Nephron progenitor cell (in vitro differentiated cells): ENCODE data around the gene KCNQ1.

Source experiments
- DNase-seq: peaks from one replicate; pipeline ENCODE4 v3.0.0; 2021
- H3K27ac Mint-ChIP-seq: 2 replicates; pipeline ENCODE4 v1.8.0; 2021; ENCODE audit warnings: mild to moderate bottlenecking, moderate library complexity, mixed read lengths
- H3K27me3 Mint-ChIP-seq: 2 replicates; pipeline ENCODE4 v1.8.0; 2021; ENCODE audit warnings: mild to moderate bottlenecking, low read depth, mixed read lengths; ENCODE audit not compliant: poor library complexity
- H3K36me3 Mint-ChIP-seq: 2 replicates; pipeline ENCODE4 v1.8.0; 2021; ENCODE audit warnings: low read depth, mixed read lengths
- H3K4me1 Mint-ChIP-seq: 2 replicates; pipeline ENCODE4 v1.8.0; 2021; ENCODE audit warnings: mixed read lengths
- H3K4me3 Mint-ChIP-seq: 2 replicates; pipeline ENCODE4 v1.8.0; 2021; ENCODE audit warnings: mild to moderate bottlenecking, moderate library complexity, mixed read lengths
- H3K9me3 Mint-ChIP-seq: 2 replicates; pipeline ENCODE4 v1.8.0; 2021; ENCODE audit warnings: mild to moderate bottlenecking, moderate library complexity, mixed read lengths
- TF ChIP-seq, protein P1 (sequence below): fragments of 200-600 bp; sonication (generic); IDR thresholded peaks from 2 replicates; pipeline ENCODE4 v1.5.0; 2021; ENCODE audit warnings: antibody characterized with exemption

The KCNQ1 gene

DNA sequence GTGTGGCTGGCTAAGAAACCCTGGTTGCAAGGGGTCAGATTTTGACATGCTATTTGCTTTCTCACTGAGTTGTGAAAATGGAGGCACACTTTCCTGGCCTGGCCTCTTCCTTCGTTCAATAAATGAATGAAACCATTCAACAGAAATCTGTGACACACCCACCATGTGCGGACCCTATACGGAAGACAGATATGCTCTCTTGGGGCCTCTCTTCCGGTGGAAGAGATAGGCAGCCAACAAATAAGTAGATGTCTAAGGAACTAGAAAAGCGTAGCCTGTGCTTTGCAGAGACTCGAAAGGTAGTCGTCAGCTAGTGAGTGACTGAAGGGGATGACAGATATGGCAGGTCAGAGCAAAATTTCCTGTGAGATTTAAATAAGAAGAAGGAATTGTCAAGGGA is 249.7 kb downstream of the KCNQ1 start:
- TF ChIP-seq, protein P1, sequence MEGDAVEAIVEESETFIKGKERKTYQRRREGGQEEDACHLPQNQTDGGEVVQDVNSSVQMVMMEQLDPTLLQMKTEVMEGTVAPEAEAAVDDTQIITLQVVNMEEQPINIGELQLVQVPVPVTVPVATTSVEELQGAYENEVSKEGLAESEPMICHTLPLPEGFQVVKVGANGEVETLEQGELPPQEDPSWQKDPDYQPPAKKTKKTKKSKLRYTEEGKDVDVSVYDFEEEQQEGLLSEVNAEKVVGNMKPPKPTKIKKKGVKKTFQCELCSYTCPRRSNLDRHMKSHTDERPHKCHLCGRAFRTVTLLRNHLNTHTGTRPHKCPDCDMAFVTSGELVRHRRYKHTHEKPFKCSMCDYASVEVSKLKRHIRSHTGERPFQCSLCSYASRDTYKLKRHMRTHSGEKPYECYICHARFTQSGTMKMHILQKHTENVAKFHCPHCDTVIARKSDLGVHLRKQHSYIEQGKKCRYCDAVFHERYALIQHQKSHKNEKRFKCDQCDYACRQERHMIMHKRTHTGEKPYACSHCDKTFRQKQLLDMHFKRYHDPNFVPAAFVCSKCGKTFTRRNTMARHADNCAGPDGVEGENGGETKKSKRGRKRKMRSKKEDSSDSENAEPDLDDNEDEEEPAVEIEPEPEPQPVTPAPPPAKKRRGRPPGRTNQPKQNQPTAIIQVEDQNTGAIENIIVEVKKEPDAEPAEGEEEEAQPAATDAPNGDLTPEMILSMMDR: no peak
- H3K4me3 Mint-ChIP-seq: peak overlapping the region; percentile 35
- peaks cover 6% of the 10 kb centered on the region for H3K27me3 Mint-ChIP-seq
- peaks cover 23% of the 10 kb centered on the region for H3K36me3 Mint-ChIP-seq
- peaks cover 12% of the 10 kb centered on the region for H3K9me3 Mint-ChIP-seq
- no peak overlapping the region for H3K27ac Mint-ChIP-seq
- DNase-seq: no peak
- peaks cover 93% of the 10 kb centered on the region for H3K4me1 Mint-ChIP-seq

DNA sequence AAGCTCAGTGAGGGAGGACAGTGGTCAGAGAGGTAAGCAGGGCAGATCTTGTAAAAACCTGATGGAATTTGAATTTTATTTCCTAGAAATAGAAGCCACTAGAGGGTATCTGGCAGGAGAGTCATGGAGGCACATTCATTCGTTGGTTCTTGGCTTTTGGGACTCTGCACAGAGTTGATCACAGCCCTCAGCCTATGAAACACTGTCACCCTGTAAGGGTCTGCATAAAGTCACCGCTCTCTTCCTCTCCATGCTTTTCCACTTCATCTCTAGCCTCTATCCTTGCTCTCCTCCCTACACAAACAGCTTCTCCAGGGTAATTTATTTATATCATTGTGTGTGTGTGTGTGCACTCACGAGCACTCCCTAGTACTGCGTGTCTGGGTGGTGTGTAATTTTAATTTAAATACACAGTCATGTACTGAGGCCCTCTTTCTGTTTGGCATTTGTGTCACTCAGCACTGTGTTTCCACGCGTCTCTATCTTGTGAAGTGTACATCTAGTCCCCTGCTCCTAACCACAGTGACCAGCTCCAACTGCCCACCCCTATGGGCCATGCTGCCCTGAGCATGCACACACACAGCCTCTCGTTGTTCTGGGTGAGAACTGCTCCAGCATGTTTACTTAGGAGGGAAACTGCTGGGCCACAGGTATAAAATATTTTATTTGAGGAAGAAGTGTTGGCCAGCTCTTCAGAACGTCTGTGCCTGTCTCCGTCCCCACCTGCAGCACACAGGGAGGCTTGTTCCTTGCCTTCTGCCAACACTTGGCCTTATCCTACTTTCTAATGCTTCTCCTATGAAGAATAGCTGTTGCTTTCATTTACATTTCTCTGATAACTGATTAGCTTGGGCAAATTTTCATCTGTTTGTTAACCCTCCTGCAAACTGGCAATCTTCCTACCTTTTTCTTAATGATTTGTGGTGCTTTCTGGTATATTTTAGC is 250.5 kb downstream of the KCNQ1 start:
- DNase-seq: no peak
- Mint-ChIP-seq H3K9me3 (peaks cover 12% of the 10 kb centered on the region), H3K27me3 (peaks cover 2% of the 10 kb centered on the region), H3K4me3 (peak overlapping the region; percentile 39), H3K27ac (no peak overlapping the region), H3K36me3 (peaks cover 20% of the 10 kb centered on the region), H3K4me1 (peaks cover 85% of the 10 kb centered on the region)
- TF ChIP-seq, protein P1: no peak

DNA sequence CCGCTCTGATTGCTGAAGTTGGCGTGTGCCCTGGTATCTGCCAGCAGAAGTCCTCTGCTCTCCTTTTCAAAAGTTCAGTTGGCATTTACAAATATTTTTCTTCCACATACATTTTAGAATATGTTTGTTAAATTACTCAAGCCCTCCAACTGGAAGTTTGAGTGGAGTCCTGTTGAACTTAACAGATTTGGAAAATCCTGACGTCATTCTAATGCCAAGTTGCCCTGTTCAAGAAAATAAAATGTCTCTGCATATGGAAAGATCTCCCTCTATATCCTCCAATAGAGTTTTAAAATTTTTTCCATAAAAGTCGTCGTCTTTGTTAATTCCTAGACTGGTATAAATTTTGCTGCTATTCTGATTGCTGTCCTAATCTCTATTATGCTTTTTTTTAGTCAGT is 251.6 kb downstream of the KCNQ1 start:
- peaks cover 19% of the 10 kb centered on the region for H3K36me3 Mint-ChIP-seq
- H3K27me3 Mint-ChIP-seq: peaks cover 2% of the 10 kb centered on the region
- peak overlapping the region; percentile 88 for H3K4me3 Mint-ChIP-seq
- peaks cover 14% of the 10 kb centered on the region for H3K9me3 Mint-ChIP-seq
- DNase-seq: no peak
- peaks cover 81% of the 10 kb centered on the region for H3K4me1 Mint-ChIP-seq
- H3K27ac Mint-ChIP-seq: peak overlapping the region; percentile 19
- TF ChIP-seq, protein P1: no peak

DNA sequence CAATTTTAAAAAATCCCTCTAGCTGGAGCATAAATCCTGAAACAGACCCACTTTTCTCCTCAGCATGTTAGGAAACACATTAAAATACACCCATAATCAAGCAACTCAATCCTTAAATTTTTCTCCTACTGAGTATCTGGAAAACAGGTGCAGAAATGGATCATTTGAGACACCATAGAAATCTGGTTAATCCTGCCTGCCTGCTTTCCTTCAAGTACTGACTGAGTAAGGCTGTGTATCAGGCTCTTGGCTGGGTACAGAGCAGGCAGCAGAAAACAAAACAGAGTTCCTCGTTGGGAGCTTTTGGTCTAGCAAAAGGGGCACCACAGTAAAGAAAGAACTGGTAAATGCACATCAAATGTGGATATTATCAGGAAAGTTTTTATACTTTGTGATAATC is 253.1 kb downstream of the KCNQ1 start:
- TF ChIP-seq, protein P1: no peak
- DNase-seq: no peak
- Mint-ChIP-seq H3K36me3 (peaks cover 19% of the 10 kb centered on the region), H3K4me3 (peak overlapping the region; percentile 88), H3K9me3 (peaks cover 14% of the 10 kb centered on the region), H3K27me3 (peaks cover 2% of the 10 kb centered on the region), H3K4me1 (peaks cover 81% of the 10 kb centered on the region), H3K27ac (no peak overlapping the region)

DNA sequence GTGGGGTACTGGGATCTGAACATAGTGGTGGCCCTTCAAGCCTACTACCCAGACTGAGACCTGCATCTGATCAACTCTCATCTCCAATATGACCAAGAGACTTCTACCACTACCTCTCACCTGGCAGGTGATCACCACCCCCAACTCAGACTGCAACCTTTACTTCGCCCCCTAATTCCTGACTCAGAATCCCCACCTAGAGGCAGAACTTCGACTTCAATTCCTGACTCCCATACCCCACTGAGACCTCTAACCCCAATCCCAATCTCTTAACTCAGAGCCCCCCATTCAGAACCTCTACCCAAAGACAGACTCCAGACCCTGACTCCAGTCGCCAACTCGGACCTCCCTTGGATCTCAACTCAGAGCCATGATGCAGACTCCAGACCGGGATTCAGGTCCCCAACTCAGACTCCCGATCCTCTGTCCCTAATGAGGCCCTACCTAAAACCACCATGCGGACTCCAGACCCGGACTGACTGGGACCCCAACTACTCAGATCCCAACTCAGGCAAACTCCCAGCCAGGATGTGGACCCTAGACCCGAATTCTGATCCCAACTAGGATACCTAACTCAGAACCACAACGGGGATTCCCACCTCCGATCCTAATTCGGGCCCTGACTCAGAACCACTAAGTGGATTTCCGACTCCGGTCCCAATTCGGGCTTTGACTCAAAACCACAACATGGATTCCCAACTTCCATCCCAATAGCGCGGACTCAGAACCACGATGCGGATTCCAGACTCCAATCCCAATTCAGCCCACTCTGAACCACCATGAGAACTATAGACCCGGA is 253.8 kb downstream of the KCNQ1 start:
- Mint-ChIP-seq H3K27ac (peak overlapping the region; percentile 92), H3K9me3 (peaks cover 14% of the 10 kb centered on the region), H3K4me3 (peak overlapping the region; percentile 88), H3K27me3 (peaks cover 2% of the 10 kb centered on the region), H3K36me3 (peaks cover 19% of the 10 kb centered on the region), H3K4me1 (peaks cover 81% of the 10 kb centered on the region)
- TF ChIP-seq, protein P1: no peak
- DNase-seq: no peak
